SKM-1 (cell line): ENCODE data around the gene COL27A1.

ENCODE experiments used
- DNase-seq: peaks from one replicate; lab custom pipeline; 2025; ENCODE audit not compliant: unreplicated experiment; lab: John Stamatoyannopoulos, UW

Gene COL27A1

GRCh38 chr9:114281473-114282103 lies 126.3 kb downstream of the COL27A1 start:
- DNase-seq, result no peak

- no peak for DNase-seq
Observed at GRCh38 chr9:114282104-114282485, 126.8 kb downstream of the COL27A1 start.

- no peak for DNase-seq
Observed at GRCh38 chr9:114282507-114282906, 127.2 kb downstream of the COL27A1 start.

GRCh38 chr9:114282926-114283325 lies 127.6 kb downstream of the COL27A1 start:
- no peak for DNase-seq

GRCh38 chr9:114283551-114284111 lies 128.3 kb downstream of the COL27A1 start:
- DNase-seq, result no peak

GRCh38 chr9:114284316-114285060 lies 129.2 kb downstream of the COL27A1 start:
- DNase-seq, result no peak

GRCh38 chr9:114285166-114285867 lies 130.0 kb downstream of the COL27A1 start:
- no peak for DNase-seq

- no peak for DNase-seq
Observed at GRCh38 chr9:114286146-114286679, 130.9 kb downstream of the COL27A1 start.

- no peak for DNase-seq
Observed at GRCh38 chr9:114287001-114287762, 131.8 kb downstream of the COL27A1 start.

GRCh38 chr9:114287763-114288192 lies 132.4 kb downstream of the COL27A1 start:
- no peak for DNase-seq

- DNase-seq, result no peak
Observed at GRCh38 chr9:114288193-114289091, 133.1 kb downstream of the COL27A1 start.

- no peak for DNase-seq
Observed at GRCh38 chr9:114289106-114289505, 133.8 kb downstream of the COL27A1 start.

GRCh38 chr9:114289571-114290481 lies 134.5 kb downstream of the COL27A1 start:
- DNase-seq, result no peak

GRCh38 chr9:114290561-114290986 lies 135.2 kb downstream of the COL27A1 start:
- no peak for DNase-seq

GRCh38 chr9:114291064-114291474 lies 135.7 kb downstream of the COL27A1 start:
- DNase-seq, result no peak

- DNase-seq, result no peak
Observed at GRCh38 chr9:114291886-114292590, 136.7 kb downstream of the COL27A1 start.

- no peak for DNase-seq
Observed at GRCh38 chr9:114294664-114295063, 139.3 kb downstream of the COL27A1 start.

GRCh38 chr9:114296338-114296737 lies 141.0 kb downstream of the COL27A1 start:
- no peak for DNase-seq
